Measurements from ENCODE around the gene EDN3.
"Not testable (repeated sequence)": the region's sequence is repeated elsewhere in the genome, so short reads cannot be mapped to it uniquely, and the experiment has no call there.

Gene EDN3

GRCh38 chr20:59340201-59340885 lies 39.9 kb downstream of the EDN3 start:
- no peak for DNase-seq

DNA sequence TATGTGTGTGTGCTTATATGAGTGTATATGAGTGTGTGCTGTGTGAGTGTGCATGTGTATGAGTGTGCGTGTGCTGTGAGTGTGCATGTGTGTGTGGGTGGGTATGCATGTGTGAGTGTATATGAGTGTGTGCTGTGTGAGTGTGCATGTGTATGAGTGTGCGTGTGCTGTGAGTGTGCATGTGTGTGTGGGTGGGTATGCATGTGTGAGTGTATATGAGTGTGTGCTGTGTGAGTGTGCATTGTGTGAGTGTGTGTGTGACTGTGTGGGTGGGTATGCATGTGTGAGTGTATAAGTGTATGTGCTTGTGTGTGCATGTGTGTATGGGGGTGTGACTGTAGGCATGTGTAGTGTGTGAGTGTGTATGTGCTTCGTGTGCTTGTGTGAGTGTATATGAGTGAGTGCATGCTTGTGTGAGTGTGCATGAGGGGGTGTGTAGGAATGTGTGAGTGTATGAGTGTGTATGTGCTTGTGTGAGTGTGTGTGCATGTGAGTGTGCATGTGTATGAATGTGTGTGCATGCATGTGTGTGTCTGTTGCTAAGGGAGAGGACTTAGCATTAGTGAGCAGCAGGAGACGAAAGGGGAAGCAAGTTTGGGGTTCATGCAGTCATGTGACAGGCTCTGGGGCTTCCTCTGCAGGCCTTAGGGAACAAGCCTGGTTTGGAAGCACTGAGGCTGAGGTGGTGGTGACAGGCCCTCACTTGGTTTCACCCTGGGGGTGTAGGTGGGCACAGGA lies 41.0 kb downstream of the EDN3 start:
- DNase-seq = not testable (repeated sequence)

DNA sequence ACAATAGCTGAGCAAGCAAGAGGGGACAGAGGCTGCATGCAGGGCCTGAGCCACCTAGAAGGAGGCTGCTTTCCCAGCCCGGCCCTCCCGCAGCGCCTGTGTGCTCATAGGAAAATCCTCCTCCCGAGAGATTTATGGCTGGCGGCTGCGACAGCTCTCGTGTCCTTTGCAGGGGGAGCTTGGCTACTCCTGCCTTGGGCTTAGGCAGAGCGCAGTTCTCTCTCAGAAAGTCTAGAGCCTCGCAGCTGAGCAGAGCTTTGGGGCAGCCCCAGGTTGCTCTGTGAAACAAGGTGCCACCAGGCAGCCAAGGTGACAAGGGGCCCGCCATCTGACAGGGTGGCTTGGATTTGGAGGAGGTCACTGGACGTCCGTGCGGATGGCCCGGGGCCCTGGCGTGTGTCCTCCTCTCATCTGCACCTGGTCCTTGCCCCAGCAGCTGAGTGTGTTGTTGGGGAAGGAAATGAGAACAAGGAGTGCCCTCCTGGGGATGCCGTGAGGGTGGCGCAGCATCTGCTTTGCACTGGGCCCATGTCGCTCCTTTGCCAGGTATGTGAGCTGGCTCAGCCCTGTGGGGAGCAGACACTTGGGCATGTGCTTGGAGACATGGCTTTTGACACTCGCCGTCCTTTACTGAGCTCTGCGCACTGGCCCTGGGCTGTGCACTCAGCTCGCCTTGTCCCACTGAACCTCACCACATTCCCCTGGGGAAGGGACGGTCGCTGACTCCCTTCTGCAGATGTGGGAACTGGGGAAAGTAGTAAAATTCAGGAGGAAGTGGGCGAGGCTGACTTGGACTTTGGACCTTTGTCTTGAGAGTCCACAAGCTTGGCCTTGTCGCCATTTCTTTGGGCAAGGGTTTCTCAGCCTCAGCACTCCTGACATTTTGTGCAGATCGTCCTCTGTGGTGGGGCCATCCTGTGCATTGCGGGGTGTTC lies 41.9 kb downstream of the EDN3 start:
- DNase-seq = no peak

GRCh38 chr20:59346061-59346460 lies 45.6 kb downstream of the EDN3 start:
- DNase-seq = no peak

DNA sequence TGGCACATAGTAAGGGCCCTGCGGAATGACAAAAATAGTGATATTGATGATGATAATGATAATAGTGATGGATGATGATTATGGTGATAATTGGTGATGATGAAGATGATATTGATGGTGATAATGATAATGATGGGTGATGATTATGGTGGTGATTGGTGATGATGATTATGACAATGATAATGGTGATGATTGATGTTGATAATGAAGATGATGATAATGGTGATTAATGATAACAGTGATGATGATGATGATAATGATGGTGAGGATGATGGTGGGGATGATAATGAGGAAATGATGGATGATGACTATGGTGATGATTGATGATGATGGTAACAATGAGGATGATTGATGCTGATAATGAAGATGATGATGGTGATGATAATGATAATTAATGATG lies 48.9 kb downstream of the EDN3 start:
- DNase-seq = no peak

GRCh38 chr20:59350330-59351156 lies 50.1 kb downstream of the EDN3 start:
- DNase-seq = no peak

- no peak for DNase-seq
Measured at GRCh38 chr20:59351157-59352040, 51.0 kb downstream of the EDN3 start.

- DNase-seq = no peak
Measured at GRCh38 chr20:59352541-59352940, 52.1 kb downstream of the EDN3 start.

GRCh38 chr20:59352990-59353389 lies 52.6 kb downstream of the EDN3 start:
- no peak for DNase-seq

- DNase-seq = no peak
Measured at GRCh38 chr20:59354460-59354859, 54.0 kb downstream of the EDN3 start.

DNA sequence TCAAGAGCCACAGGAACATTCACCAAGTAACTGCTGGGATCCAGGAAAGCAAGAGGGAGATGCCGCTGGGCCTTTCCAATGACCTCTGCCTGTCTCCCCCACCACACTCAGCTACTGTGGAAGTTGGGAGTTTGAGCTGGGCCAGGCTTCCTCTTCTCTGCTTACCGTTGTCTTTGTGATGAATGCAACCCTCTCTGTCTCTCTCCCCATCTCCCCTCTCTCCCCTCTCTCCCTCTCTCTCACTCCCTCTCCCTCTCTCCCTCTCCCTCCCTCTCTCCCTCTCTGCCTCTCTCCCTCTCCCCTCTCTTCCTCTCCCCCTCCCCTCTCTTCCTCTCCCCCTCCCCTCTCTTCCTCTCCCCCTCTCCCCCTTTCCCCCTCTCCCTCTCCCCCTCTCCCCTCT lies 54.8 kb downstream of the EDN3 start:
- no peak for DNase-seq

- DNase-seq = no peak
Measured at GRCh38 chr20:59356662-59357165, 56.3 kb downstream of the EDN3 start.

- not testable (repeated sequence) for DNase-seq
Measured at GRCh38 chr20:59358793-59359192, 58.4 kb downstream of the EDN3 start.

DNA sequence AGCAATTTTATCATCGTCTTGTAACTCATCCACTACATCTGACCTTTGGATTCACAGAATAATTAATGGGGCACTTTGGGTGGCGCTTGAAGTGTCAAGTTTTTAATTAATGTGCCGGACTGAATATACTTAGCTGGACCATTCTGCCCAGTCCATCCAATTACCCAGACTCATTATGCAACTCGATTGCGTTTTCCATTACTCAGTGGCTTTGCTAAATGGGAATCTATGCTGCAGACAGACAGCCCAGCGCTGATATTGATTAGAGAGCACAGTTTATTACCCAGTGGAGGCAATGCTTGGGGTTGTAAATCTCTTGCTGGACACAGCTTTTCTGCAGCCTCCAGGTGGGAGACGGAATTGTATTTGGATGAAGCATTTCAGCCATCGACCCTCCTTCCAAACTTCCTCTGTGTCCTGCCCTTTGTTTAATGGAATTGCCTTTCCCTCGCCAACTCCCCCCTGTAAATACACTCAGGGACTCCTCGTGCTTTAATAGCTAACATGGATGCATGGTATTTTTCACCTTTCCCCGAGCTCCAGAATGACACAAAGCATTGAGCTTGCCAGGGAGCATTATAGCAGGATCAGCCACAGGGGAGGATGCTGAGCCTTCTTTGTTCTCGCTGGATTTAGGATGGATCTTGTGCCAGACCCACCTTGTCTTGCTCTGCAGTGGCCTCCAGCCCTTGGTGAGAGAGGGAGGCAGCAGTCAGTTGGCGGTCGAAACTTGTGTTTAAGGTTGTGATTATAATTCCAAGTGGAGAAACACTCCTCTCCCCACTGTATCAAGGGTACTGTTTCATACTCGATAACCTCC lies 59.7 kb downstream of the EDN3 start:
- no peak for DNase-seq

GRCh38 chr20:59360934-59361333 lies 60.5 kb downstream of the EDN3 start:
- no peak for DNase-seq

GRCh38 chr20:59361411-59361810 lies 61.0 kb downstream of the EDN3 start:
- DNase-seq = no peak

DNA sequence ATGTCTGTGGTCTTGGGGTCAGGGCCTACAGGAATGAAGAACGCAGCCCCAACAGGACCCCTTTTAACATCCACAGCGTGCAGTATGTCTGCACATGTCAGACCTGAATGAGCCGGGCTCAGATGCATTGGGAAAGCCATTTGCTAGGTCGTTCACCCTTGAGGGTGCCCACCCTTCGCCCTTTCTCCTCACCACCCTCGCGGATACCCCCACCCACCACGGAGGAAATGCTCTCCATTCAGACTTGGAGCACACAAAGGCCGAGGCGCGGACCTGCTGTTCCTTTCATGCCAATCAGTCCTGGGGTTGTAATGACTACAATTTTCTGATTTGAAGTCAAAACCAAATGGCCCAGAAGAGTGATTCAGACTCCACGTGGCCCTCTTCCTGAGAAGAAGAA lies 62.7 kb downstream of the EDN3 start:
- no peak for DNase-seq

DNA sequence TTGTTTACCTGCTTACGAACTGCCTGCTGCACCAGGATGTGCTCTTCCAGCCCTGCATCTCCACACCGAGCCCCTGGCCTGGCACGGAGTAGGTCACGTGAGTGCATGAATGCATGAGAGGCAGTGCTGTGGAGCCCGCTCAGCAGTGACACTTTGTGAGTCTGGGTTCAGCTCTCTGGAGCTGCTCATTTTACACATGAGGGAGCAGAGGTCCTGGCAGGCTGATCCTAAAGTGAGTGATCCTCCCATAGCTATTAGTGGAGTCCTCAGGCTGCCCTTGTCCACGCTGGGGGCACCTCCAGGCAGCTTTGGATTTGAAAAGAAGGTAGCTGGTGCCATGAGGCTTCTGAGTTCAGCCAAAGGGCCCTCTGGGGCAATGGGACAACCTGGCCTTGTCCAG lies 64.2 kb downstream of the EDN3 start:
- DNase-seq = no peak

DNA sequence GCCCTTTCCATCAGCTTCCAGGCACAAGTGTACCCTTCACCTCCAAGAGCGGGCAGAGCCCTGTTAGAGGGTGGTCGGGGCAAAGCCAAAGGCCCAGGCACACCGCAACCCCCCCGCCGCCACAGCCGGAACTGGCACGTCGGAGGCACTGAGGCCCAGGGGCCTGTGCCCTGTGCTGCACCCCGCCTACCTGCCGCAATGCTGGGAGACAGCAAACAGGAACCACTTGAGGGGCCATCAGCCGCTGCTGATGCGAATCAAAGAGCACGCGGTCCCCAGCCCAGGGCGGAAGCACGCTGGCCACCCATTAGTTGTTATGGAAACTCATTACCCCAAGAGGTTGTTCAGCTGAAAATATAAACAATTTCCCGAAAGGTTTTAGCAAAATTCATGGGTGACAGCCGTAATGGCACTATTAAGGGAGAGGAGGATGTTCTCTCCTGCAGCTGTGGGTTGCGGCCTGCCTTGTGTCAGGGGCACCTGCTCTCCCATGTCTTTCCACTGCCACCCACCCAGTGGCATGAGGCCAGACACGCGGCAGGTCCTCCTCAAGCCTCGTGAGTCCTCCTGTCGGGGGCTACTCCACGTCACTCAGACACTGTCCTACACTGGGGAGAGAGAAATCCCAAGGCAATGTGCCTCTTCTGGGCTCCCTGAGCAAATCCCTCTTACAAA lies 65.3 kb downstream of the EDN3 start:
- no peak for DNase-seq

DNA sequence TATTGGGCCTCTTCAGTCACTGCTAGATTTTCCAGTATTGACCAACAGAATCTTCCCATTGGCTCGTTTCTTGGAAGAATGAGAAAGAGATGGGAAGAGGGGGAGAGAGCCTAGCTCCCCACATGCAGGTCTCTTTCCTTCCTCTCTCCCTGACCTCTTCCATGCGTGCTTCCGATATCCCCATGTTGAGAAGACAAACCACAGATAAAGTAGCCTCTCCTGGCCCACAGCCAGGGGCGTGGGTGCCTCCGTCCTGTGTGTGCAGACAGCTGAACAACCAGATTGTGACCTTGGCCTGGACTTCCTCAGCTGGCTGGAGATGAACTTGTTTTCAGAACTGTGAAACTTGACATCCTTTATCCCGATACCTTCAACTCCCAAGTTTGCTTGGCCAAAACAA lies 71.0 kb downstream of the EDN3 start:
- no peak for DNase-seq

All from stimulated activated CD4-positive, alpha-beta T cell treated with anti-CD3 and anti-CD28 coated beads, Interleukin-4, amount 100 ng/mL, for 1 hour (primary cell).